Measurements from ENCODE around the gene SLC22A13. TPM values are rescaled to one million over a fixed set of nuclear protein-coding genes. Genes with fewer than 3 reads are reported as not detected.
"Not testable (repeated sequence)": the region's sequence is repeated elsewhere in the genome, so short reads cannot be mapped to it uniquely, and the experiment has no call there.

Gene SLC22A13
- total RNA-seq (2014; rRNA removed; shearing (Covaris generic)) = not detected in 2 replicates

GRCh38 chr3:38265604-38266307, at the start of gene SLC22A13:
Gene SLC22A13 (plus strand): TSS chr3:38265812. CDS start chr3:38265861, 49 bp downstream.
- no peak for DNase-seq (ENCODE audit: low spot score)

GRCh38 chr3:38219609-38220197, 45.9 kb upstream of the SLC22A13 start:
- DNase-seq (ENCODE audit: low spot score) = no peak

- no peak for DNase-seq (ENCODE audit: low spot score)
Observed at GRCh38 chr3:38221005-38221404, 44.6 kb upstream of the SLC22A13 start.

- DNase-seq (ENCODE audit: low spot score) = no peak
Observed at GRCh38 chr3:38222032-38222634, 43.5 kb upstream of the SLC22A13 start.

- no peak for DNase-seq (ENCODE audit: low spot score)
Observed at GRCh38 chr3:38224357-38224756, 41.3 kb upstream of the SLC22A13 start.

GRCh38 chr3:38226273-38226672, 39.3 kb upstream of the SLC22A13 start:
- DNase-seq (ENCODE audit: low spot score) = peak; percentile 11

GRCh38 chr3:38227989-38228388, 37.6 kb upstream of the SLC22A13 start:
- DNase-seq (ENCODE audit: low spot score) = peak; percentile 7

GRCh38 chr3:38229036-38229435, 36.6 kb upstream of the SLC22A13 start:
- no peak for DNase-seq (ENCODE audit: low spot score)

GRCh38 chr3:38232701-38233100, 32.9 kb upstream of the SLC22A13 start:
- DNase-seq (ENCODE audit: low spot score) = no peak

- no peak for DNase-seq (ENCODE audit: low spot score)
Observed at GRCh38 chr3:38235466-38235865, 30.1 kb upstream of the SLC22A13 start.

GRCh38 chr3:38238416-38239008, 27.1 kb upstream of the SLC22A13 start:
- no peak for DNase-seq (ENCODE audit: low spot score)

GRCh38 chr3:38242812-38243211, 22.8 kb upstream of the SLC22A13 start:
- DNase-seq (ENCODE audit: low spot score) = not testable (repeated sequence)

- no peak for DNase-seq (ENCODE audit: low spot score)
Observed at GRCh38 chr3:38245930-38246329, 19.7 kb upstream of the SLC22A13 start.

GRCh38 chr3:38247366-38248035, 18.1 kb upstream of the SLC22A13 start:
- DNase-seq (ENCODE audit: low spot score) = peak; percentile 96

GRCh38 chr3:38250198-38250597, 15.4 kb upstream of the SLC22A13 start:
- no peak for DNase-seq (ENCODE audit: low spot score)

- DNase-seq (ENCODE audit: low spot score) = no peak
Observed at GRCh38 chr3:38251197-38251596, 14.4 kb upstream of the SLC22A13 start.

- no peak for DNase-seq (ENCODE audit: low spot score)
Observed at GRCh38 chr3:38253704-38254103, 11.9 kb upstream of the SLC22A13 start.

GRCh38 chr3:38254872-38255271, 10.7 kb upstream of the SLC22A13 start:
- no peak for DNase-seq (ENCODE audit: low spot score)

- no peak for DNase-seq (ENCODE audit: low spot score)
Observed at GRCh38 chr3:38255627-38256026, 10.0 kb upstream of the SLC22A13 start.

- DNase-seq (ENCODE audit: low spot score) = peak; percentile 53
Observed at GRCh38 chr3:38257583-38257982, 8.0 kb upstream of the SLC22A13 start.

- DNase-seq (ENCODE audit: low spot score) = no peak
Observed at GRCh38 chr3:38260474-38260873, 5.1 kb upstream of the SLC22A13 start.

- DNase-seq (ENCODE audit: low spot score) = no peak
Observed at GRCh38 chr3:38264353-38264771, 1.2 kb upstream of the SLC22A13 start.

All from A172 (cell line).